ENCODE results near the gene C1QTNF2. TPM values are rescaled to one million over a fixed set of nuclear protein-coding genes. Genes with fewer than 3 reads are reported as not detected.

Gene C1QTNF2
- total and polyA plus RNA-seq, 7 donors, result 0.85 to 2.5 (median 1.1) TPM; not detected in 2

DNA sequence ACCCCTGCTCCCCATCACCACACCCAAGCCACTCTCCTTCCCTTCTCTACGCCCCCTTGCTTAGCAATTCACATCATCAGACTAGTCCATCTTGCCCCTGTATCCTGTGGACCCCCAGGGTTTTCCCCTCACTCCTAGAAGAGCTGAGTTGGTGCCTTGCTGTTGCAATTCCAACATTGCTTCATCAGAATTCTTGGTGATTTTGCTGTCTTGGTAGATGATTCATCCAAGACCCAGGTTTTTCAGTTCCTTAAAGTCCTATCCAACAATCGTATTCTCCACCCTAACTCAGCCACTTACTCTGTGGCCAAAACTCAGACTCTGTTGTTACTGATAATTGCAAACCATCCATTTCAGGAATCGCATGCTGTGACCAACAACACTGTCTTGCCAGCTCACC is 36.7 kb downstream of the C1QTNF2 start:
- Histone ChIP-seq H3K4me1 (no peaks in the 10 kb centered on the region), H3K27ac (no peak overlapping the region), H3K4me3 (no peak overlapping the region), H3K36me3 (no peaks in the 10 kb centered on the region), H3K27me3 (no peaks in the 10 kb centered on the region), H3K9me3 (no peaks in the 10 kb centered on the region)
- DNase-seq, result peak; percentile 13
- 81 to 92% methylated on average over 3 of the region's 3 CpGs for WGBS, 2 donors
- intact Hi-C loops (cut with DNase I), result no loop called here
- TF ChIP-seq, protein P1, sequence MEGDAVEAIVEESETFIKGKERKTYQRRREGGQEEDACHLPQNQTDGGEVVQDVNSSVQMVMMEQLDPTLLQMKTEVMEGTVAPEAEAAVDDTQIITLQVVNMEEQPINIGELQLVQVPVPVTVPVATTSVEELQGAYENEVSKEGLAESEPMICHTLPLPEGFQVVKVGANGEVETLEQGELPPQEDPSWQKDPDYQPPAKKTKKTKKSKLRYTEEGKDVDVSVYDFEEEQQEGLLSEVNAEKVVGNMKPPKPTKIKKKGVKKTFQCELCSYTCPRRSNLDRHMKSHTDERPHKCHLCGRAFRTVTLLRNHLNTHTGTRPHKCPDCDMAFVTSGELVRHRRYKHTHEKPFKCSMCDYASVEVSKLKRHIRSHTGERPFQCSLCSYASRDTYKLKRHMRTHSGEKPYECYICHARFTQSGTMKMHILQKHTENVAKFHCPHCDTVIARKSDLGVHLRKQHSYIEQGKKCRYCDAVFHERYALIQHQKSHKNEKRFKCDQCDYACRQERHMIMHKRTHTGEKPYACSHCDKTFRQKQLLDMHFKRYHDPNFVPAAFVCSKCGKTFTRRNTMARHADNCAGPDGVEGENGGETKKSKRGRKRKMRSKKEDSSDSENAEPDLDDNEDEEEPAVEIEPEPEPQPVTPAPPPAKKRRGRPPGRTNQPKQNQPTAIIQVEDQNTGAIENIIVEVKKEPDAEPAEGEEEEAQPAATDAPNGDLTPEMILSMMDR (IDR thresholded peaks at IDR 0.05), result no peak
- TF ChIP-seq POLR2AphosphoS5 (IDR thresholded peaks at IDR 0.05), result no peak

DNA sequence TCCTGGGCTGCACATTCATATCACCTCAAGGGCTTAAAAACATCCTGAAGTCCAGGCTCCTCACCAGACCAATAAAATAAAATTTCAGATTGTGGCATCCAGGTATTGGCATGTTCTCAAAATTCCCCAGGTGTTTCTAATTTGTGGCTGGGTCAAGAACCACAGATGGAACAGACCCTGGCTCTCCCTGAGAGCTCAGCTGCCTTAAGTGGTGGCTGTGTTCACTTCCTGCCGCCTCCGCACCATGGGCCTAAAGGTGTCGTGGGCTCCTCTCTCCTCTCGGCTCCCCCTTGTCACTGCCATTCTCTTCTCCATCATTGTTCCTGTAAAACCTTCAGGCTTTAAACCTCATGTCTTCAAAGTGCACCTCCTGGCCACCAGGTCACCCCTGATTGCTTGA is 40.2 kb downstream of the C1QTNF2 start:
- 75 to 90% methylated on average over 4 of the region's 4 CpGs for WGBS, 2 donors
- Histone ChIP-seq H3K27ac (no peak overlapping the region), H3K4me3 (no peak overlapping the region), H3K36me3 (no peaks in the 10 kb centered on the region), H3K4me1 (no peaks in the 10 kb centered on the region), H3K27me3 (no peaks in the 10 kb centered on the region), H3K9me3 (no peaks in the 10 kb centered on the region)
- intact Hi-C loops (cut with DNase I), result no loop called here
- DNase-seq, result peak; percentile 7
- no peak for TF ChIP-seq EP300 (IDR thresholded peaks at IDR 0.05)
- no peak for TF ChIP-seq POLR2AphosphoS5 (IDR thresholded peaks at IDR 0.05)
- TF ChIP-seq, protein P1 (IDR thresholded peaks at IDR 0.05), result no peak
- TF ChIP-seq POLR2A (IDR thresholded peaks at IDR 0.05), result no peak

DNA sequence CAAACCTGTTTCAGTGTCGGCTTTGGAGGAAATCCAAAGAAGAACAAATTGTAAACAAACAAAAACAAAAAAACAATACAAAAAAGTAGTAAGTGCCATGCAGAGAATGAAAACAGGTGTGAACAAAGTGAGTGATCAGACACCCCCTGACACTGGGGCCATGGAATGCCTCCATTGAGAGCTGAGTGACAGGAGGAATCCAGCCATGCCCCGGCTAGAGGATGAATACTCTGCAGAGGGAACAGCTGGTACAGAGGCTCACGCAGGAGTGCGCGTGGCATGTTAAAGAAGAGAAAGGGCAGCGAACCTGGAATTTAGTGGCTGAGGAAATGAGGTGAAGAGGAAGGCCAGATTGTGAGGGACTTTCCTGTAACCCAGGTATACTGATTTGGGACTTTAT is 42.6 kb downstream of the C1QTNF2 start:
- no peak for TF ChIP-seq EP300 (IDR thresholded peaks at IDR 0.05)
- TF ChIP-seq, protein P1 (IDR thresholded peaks at IDR 0.05), result no peak
- DNase-seq, result peak; percentile 48
- Histone ChIP-seq H3K36me3 (no peaks in the 10 kb centered on the region), H3K9me3 (no peaks in the 10 kb centered on the region), H3K27me3 (no peaks in the 10 kb centered on the region), H3K27ac (no peak overlapping the region), H3K4me1 (no peaks in the 10 kb centered on the region), H3K4me3 (no peak overlapping the region)
- WGBS, 2 donors, result 80 to 87% methylated on average over 6 of the region's 6 CpGs
- intact Hi-C loops (cut with DNase I), result no loop called here

DNA sequence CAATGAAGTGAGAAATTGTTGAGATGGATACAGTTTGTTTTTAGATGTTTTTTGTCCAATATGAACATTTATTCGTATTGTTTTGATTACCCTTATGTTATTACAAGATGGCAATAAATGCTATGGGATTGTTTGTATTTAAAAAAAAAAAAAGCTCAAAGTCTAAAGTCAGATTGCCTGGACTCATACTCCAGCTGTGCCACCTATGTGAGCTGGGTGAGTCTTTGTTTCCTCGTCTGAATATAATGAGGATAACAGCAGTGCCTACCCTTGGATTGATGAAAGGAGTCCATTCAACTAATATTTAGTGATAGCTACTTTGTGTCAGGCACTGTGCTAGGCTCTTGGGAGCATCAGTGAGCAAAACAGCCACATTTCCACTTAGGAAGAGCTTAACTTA is 43.4 kb downstream of the C1QTNF2 start:
- TF ChIP-seq POLR2A (IDR thresholded peaks at IDR 0.05) (no peak), POLR2AphosphoS5 (IDR thresholded peaks at IDR 0.05) (no peak), EP300 (IDR thresholded peaks at IDR 0.05) (no peak)
- no peak overlapping the region for H3K4me3 ChIP-seq
- WGBS, 2 donors, result 19 to 64% methylated on average over 2 of the region's 2 CpGs
- H3K27ac ChIP-seq, result no peak overlapping the region
- H3K36me3 ChIP-seq, result no peaks in the 10 kb centered on the region
- DNase-seq, result no peak
- intact Hi-C loops (cut with DNase I), result no loop called here
- H3K4me1 ChIP-seq, result no peaks in the 10 kb centered on the region
- H3K27me3 ChIP-seq, result no peaks in the 10 kb centered on the region
- no peaks in the 10 kb centered on the region for H3K9me3 ChIP-seq

GRCh38 chr5:160325716-160326115 is 44.7 kb downstream of the C1QTNF2 start:
- no peaks in the 10 kb centered on the region for H3K27me3 ChIP-seq
- 49 to 89% methylated on average over 2 of the region's 2 CpGs for WGBS, 2 donors
- no peak for DNase-seq

More at GRCh38 chr5:160325716-160326115, 44.7 kb downstream of the C1QTNF2 start:
- H3K9me3 ChIP-seq, result no peaks in the 10 kb centered on the region
- H3K36me3 ChIP-seq, result no peaks in the 10 kb centered on the region
- H3K4me3 ChIP-seq, result no peak overlapping the region
- TF ChIP-seq, protein P1 (IDR thresholded peaks at IDR 0.05), result no peak
- TF ChIP-seq POLR2A (IDR thresholded peaks at IDR 0.05) (no peak), EP300 (IDR thresholded peaks at IDR 0.05) (no peak), POLR2AphosphoS5 (IDR thresholded peaks at IDR 0.05) (no peak)
- no peak overlapping the region for H3K27ac ChIP-seq
- H3K4me1 ChIP-seq, result no peaks in the 10 kb centered on the region
- intact Hi-C loops (cut with DNase I), result no loop called here
